Measurements from ENCODE around the gene SIGLEC10.

Gene SIGLEC10

DNA sequence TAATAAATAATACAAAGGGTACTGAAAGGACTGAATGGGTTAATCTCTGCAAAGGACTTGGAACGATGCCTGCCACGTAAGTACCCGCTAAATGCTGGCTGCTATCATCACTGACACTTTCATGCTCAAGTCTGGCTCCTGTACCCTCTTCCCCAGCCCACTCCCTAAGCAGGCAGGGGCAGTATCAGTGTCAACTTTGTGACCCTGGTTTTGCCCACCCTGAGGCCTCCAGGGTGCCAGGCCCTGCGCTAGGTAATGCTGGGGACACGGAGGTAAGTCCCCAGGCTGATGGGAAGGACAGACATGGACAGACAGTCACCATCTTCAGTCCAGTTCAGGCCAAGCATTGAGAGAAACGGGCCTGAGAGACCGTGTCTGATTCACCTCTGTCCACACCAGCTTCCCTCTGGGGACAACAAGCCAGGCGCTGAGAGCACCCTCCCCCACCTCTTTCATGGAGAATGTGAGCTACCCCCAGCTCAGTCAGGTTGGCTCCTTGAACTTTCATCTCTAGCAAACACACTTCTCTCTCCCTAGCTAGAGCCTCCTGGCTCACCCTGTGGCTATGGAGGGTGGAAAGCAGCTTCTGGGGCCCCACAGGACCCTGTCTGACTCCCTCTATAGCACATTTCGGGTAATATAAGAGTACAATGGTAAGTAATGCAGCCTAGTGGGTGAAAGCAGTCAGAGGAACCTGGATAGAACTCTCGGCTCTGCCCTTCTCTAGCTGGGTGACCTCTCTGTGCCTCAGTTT is 52.1 kb downstream of the SIGLEC10 start:
- peak; percentile 29 for DNase-seq

DNA sequence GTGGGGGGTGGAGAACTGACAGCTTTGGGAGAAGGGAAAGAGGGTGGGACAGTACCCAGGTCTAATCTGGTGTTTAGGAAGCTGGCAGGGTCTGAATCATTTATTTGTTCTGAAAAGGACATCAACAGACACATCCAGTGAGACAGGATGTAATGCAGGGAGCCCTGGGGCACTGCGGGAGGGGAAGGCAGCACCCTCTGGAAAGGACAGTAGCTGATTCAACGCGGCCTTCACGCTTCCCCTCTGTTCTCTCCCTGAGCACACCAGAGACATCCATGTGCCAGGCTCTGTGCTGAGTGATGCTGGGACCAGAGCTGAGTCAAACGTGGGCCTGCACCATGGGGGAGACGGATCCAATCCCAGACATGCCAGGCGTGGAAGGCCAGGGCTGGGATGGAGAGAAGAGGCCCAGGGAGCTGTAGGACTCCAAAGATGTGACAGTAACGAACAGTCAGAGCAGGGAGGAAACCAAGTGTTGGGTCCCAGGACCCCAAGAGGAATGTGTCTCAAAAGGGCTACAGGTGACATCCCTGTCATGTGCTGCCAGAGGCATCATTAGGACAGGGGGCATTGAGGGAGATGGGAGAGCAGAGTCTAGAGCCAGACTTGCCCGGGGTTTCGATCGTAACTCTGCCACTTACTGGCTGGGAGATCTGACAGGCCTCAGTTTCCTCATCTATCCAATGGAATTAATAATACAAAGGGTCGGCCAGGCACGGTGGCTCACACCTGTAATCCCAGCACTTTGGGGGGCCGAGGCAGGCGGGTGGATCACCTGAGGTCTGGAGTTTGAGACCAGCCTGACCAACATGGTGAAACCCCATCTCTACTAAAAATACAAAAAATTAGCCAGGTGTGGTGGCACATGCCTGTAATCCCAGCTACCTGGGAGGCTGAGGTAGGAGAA is 53.0 kb downstream of the SIGLEC10 start:
- peak; percentile 25 for DNase-seq
- no peak for ATAC-seq

More for the DNA sequence above, 52.1 kb downstream of the SIGLEC10 start:
- ATAC-seq, result no peak

DNA sequence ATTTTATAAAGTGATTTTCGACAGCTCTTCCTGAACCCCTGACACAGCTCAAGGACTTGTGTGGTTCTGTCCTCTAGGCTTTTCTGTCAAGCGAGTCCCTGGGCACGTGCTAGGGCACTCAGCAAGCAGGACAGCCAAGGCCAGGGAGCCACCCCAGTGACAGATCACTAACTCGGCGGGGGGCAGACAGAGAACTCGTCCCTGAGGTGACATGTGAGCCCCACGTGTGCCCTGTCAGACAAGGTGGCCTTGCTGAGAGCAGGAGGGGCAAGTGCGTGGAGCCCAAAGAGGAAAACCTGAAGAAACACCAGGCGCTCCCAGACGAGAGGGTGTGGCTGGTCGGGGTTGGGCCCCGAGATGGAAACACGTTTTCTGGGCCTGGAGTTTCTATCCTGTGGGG is 56.2 kb downstream of the SIGLEC10 start:
- no peak for ATAC-seq
- DNase-seq, result no peak
